Neural progenitor cell (in vitro differentiated cells): Measurements from ENCODE around the gene SPAG16.

Experiments used
- EZH2 ChIP-seq: fragments of 200-600 bp; sonication (generic); IDR thresholded peaks from 2 replicates; pipeline ENCODE4 v1.6.1; 2017; ENCODE audit warnings: antibody characterized with exemption, mild to moderate bottlenecking, moderate library complexity
- EZH2phosphoT487 ChIP-seq: fragments of 200-600 bp; sonication (generic); IDR thresholded peaks from 2 replicates; pipeline ENCODE4 v1.6.1; 2017; ENCODE audit warnings: antibody characterized with exemption
- TF ChIP-seq, protein P1 (sequence below): fragments of 200-600 bp; sonication (generic); IDR thresholded peaks from 2 replicates; pipeline ENCODE4 v1.5.1; 2017; ENCODE audit warnings: antibody characterized with exemption, mild to moderate bottlenecking

DNA sequence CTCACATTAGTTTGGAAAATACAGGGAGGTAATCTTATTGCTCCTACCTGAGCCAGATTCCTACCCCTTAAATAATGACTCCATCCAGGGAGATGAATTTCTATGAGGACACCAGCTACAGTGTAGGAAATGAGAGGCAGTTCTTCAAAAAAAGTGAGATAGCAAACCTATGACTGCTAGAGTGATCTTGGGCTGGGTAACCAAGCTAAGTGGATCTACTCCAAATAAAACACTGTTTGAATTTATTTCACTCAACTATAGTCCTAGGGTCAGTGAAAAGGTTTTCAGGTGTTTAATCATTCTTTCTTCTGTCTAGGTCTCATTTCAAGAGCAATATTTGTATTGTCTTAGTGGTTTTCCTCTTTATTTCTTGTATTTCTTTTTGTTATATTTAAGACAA, 854.5 kb downstream of the SPAG16 start:
- TF ChIP-seq, protein P1, sequence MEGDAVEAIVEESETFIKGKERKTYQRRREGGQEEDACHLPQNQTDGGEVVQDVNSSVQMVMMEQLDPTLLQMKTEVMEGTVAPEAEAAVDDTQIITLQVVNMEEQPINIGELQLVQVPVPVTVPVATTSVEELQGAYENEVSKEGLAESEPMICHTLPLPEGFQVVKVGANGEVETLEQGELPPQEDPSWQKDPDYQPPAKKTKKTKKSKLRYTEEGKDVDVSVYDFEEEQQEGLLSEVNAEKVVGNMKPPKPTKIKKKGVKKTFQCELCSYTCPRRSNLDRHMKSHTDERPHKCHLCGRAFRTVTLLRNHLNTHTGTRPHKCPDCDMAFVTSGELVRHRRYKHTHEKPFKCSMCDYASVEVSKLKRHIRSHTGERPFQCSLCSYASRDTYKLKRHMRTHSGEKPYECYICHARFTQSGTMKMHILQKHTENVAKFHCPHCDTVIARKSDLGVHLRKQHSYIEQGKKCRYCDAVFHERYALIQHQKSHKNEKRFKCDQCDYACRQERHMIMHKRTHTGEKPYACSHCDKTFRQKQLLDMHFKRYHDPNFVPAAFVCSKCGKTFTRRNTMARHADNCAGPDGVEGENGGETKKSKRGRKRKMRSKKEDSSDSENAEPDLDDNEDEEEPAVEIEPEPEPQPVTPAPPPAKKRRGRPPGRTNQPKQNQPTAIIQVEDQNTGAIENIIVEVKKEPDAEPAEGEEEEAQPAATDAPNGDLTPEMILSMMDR: no peak
- no peak for TF ChIP-seq EZH2
- TF ChIP-seq EZH2phosphoT487: no peak
